HepG2 (cell line): ENCODE measurements around the gene TAT. TPM values are rescaled to one million over a fixed set of nuclear protein-coding genes. Genes with fewer than 3 reads are reported as not detected.

Experiments used
- ELF3 ChIP-seq: IDR thresholded peaks from 2 replicates; pipeline ENCODE4 v1.6.1; 2016; ENCODE audit warnings: missing genetic modification reagents, missing compliant biosample characterization
- GABPB1 ChIP-seq: IDR thresholded peaks from 2 replicates; pipeline ENCODE4 v1.6.1; 2016; ENCODE audit warnings: mild to moderate bottlenecking, missing genetic modification reagents, moderate library complexity, missing compliant biosample characterization
- GATAD2A ChIP-seq: IDR thresholded peaks from 2 replicates; pipeline ENCODE4 v1.6.1; 2016
- NFATC3 ChIP-seq: sonication (generic); formaldehyde crosslinking; IDR thresholded peaks from 2 replicates; pipeline ENCODE4 v1.5.1; 2020; ENCODE audit warnings: mild to moderate bottlenecking, missing genetic modification reagents
- RBM22 ChIP-seq: fragments of 200-400 bp; formaldehyde crosslinking; optimal IDR thresholded peaks from 2 replicates; pipeline ENCODE3; 2017; ENCODE audit warnings: mild to moderate bottlenecking, low read length, moderate library complexity
- TCF12 ChIP-seq, 2 experiments: fragments of 450-650 bp in 1 of 2; sonication (generic) in 1 of 2; formaldehyde crosslinking in 1 of 2; IDR thresholded peaks; 2 replicates each; pipeline versions ENCODE4 v1.6.1 to v1.8.0; 2017 to 2022; ENCODE audit warnings: antibody characterized with exemption in 1 of 2, mild to moderate bottlenecking in 1 of 2, missing genetic modification reagents in 1 of 2, moderate library complexity in 1 of 2
- ZNF160 ChIP-seq: sonication (generic); formaldehyde crosslinking; IDR thresholded peaks from 2 replicates; pipeline ENCODE4 v1.8.0; 2022; ENCODE audit warnings: mild to moderate bottlenecking, inconsistent platforms, missing genetic modification reagents
- ZNF263 ChIP-seq: sonication (generic); formaldehyde crosslinking; IDR thresholded peaks from 2 replicates; pipeline ENCODE4 v1.4.0; 2020; ENCODE audit warnings: missing genetic modification reagents
- ZNF354B ChIP-seq: sonication (generic); formaldehyde crosslinking; IDR thresholded peaks from 2 replicates; pipeline ENCODE4 v1.8.0; 2022; ENCODE audit warnings: mild to moderate bottlenecking, missing genetic modification reagents
- ZNF672 ChIP-seq: sonication (generic); formaldehyde crosslinking; IDR thresholded peaks from 2 replicates; pipeline ENCODE4 v1.8.1; 2022; ENCODE audit warnings: missing genetic modification reagents
- ZSCAN31 ChIP-seq: sonication (generic); formaldehyde crosslinking; IDR thresholded peaks from 2 replicates; pipeline ENCODE4 v1.5.0; 2020; ENCODE audit warnings: low read depth, mild to moderate bottlenecking, missing genetic modification reagents
- polyA plus RNA-seq, 8 experiments: library from polyadenylated mRNA; depleted of rRNA in 3 of 8; stranded (reverse) in 7 of 8; unstranded in 1 of 8; fragments of >200 nt; fragmentation: Illumina TruSeq in 4 of 8; extraction: Trizol in 4 of 8; gene quantifications; 2 replicates each; pipeline versions ENCODE4 v1.2.1 to v1.2.3, GENCODE V29; 2011 to 2016; ENCODE audit warnings: low read depth in 4 of 8, missing spikeins in 1 of 8, mixed read lengths in 1 of 8; ENCODE audit not compliant: insufficient read depth in 1 of 8
- total RNA-seq, 5 experiments: library from RNA; depleted of rRNA; stranded (reverse); fragments of >200 nt; fragmentation: Illumina TruSeq; extraction: Trizol; gene quantifications; 2 replicates each; pipeline ENCODE4 v1.2.3, GENCODE V29; 2016; ENCODE audit warnings: low read depth in 1 of 5
- TF ChIP-seq, protein P1 (sequence below): IDR thresholded peaks from 2 replicates; pipeline ENCODE4 v1.6.1; 2016
- TF ChIP-seq, protein P2 (sequence below): sonication (generic); formaldehyde crosslinking; IDR thresholded peaks from 2 replicates; pipeline ENCODE4 v1.4.0; 2020; ENCODE audit warnings: missing genetic modification reagents
- TF ChIP-seq, protein P3 (sequence below): sonication (generic); formaldehyde crosslinking; IDR thresholded peaks from 2 replicates; pipeline ENCODE4 v1.4.0; 2020; ENCODE audit warnings: missing genetic modification reagents
- TF ChIP-seq, protein P4 (sequence below): sonication (generic); formaldehyde crosslinking; IDR thresholded peaks from 2 replicates; pipeline ENCODE4 v1.8.1; 2022; ENCODE audit warnings: low read depth, mild to moderate bottlenecking, missing genetic modification reagents
- TF ChIP-seq, protein P5 (sequence below): sonication (generic); formaldehyde crosslinking; IDR thresholded peaks from 2 replicates; pipeline ENCODE4 v1.8.0; 2022; ENCODE audit warnings: mild to moderate bottlenecking, missing genetic modification reagents; ENCODE audit not compliant: insufficient replicate concordance

TAT gene
- total and polyA plus RNA-seq, 2 of the 13 experiments (the other 11 are each of a cell fraction or from before 2014, with no cell fraction given): 1.6 to 5.8 TPM

DNA sequence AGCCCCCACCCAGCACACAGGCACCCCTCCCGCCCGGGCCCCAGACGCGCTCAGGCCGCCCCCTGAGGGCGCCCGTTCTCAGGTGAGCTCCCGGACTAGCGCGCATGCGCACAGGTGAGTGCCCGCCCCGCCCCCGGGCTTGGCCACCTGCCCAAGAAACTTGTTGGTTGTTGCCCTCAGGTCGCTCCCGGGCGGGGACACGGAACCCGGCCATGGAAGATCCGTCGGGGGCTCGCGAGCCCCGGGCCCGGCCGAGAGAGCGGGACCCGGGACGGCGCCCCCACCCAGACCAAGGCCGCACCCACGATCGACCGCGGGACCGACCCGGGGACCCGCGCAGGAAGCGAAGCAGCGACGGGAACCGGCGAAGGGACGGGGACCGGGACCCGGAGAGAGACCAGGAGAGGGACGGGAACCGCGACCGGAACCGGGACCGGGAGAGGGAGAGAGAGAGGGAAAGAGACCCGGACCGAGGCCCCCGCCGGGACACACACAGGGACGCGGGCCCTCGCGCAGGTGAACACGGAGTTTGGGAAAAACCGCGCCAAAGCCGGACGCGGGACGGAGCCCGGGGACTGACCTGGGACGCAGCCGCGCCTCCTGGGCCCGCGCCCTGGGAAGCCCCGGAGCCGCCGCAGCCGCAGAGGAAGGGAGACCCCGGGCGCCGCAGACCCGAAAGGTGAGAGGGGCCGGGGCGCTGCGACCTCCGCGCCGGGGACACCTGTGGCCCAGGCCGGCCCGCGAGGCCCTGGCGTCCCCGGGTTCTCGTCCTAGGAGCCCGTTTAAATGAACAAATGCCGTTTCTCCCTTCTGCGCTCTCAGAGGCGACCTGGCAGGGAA, 49.3 kb upstream of the TAT start, which contains the start of gene MARVELD3 (continued):
- TF ChIP-seq GATAD2A (CRISPR knock-in tag): no peak
- peak; percentile 48; the same call in 1 of the 2 replicates for TF ChIP-seq ZNF160
- TF ChIP-seq ZSCAN31 (CRISPR knock-in tag): peak; percentile 68; the same call in 1 of the 2 replicates
- TF ChIP-seq, protein P1, sequence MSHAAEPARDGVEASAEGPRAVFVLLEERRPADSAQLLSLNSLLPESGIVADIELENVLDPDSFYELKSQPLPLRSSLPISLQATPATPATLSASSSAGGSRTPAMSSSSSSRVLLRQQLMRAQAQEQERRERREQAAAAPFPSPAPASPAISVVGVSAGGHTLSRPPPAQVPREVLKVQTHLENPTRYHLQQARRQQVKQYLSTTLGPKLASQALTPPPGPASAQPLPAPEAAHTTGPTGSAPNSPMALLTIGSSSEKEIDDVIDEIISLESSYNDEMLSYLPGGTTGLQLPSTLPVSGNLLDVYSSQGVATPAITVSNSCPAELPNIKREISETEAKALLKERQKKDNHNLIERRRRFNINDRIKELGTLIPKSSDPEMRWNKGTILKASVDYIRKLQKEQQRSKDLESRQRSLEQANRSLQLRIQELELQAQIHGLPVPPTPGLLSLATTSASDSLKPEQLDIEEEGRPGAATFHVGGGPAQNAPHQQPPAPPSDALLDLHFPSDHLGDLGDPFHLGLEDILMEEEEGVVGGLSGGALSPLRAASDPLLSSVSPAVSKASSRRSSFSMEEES (CRISPR knock-in tag): no peak
- TF ChIP-seq, protein P2, sequence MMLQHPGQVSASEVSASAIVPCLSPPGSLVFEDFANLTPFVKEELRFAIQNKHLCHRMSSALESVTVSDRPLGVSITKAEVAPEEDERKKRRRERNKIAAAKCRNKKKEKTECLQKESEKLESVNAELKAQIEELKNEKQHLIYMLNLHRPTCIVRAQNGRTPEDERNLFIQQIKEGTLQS (CRISPR knock-in tag): no peak
- no peak for TF ChIP-seq RBM22
- TF ChIP-seq ZNF672: no peak
- TF ChIP-seq, protein P3, sequence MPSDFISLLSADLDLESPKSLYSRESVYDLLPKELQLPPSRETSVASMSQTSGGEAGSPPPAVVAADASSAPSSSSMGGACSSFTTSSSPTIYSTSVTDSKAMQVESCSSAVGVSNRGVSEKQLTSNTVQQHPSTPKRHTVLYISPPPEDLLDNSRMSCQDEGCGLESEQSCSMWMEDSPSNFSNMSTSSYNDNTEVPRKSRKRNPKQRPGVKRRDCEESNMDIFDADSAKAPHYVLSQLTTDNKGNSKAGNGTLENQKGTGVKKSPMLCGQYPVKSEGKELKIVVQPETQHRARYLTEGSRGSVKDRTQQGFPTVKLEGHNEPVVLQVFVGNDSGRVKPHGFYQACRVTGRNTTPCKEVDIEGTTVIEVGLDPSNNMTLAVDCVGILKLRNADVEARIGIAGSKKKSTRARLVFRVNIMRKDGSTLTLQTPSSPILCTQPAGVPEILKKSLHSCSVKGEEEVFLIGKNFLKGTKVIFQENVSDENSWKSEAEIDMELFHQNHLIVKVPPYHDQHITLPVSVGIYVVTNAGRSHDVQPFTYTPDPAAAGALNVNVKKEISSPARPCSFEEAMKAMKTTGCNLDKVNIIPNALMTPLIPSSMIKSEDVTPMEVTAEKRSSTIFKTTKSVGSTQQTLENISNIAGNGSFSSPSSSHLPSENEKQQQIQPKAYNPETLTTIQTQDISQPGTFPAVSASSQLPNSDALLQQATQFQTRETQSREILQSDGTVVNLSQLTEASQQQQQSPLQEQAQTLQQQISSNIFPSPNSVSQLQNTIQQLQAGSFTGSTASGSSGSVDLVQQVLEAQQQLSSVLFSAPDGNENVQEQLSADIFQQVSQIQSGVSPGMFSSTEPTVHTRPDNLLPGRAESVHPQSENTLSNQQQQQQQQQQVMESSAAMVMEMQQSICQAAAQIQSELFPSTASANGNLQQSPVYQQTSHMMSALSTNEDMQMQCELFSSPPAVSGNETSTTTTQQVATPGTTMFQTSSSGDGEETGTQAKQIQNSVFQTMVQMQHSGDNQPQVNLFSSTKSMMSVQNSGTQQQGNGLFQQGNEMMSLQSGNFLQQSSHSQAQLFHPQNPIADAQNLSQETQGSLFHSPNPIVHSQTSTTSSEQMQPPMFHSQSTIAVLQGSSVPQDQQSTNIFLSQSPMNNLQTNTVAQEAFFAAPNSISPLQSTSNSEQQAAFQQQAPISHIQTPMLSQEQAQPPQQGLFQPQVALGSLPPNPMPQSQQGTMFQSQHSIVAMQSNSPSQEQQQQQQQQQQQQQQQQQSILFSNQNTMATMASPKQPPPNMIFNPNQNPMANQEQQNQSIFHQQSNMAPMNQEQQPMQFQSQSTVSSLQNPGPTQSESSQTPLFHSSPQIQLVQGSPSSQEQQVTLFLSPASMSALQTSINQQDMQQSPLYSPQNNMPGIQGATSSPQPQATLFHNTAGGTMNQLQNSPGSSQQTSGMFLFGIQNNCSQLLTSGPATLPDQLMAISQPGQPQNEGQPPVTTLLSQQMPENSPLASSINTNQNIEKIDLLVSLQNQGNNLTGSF (CRISPR knock-in tag): no peak
- no peak for TF ChIP-seq ZNF354B (CRISPR knock-in tag)
- peak; percentile 26; the same call in 1 of the 2 replicates for TF ChIP-seq NFATC3
- TF ChIP-seq ZNF263: peak; percentile 63
- peak; percentile 72 for TF ChIP-seq GABPB1 (CRISPR knock-in tag)
- TF ChIP-seq, protein P4, sequence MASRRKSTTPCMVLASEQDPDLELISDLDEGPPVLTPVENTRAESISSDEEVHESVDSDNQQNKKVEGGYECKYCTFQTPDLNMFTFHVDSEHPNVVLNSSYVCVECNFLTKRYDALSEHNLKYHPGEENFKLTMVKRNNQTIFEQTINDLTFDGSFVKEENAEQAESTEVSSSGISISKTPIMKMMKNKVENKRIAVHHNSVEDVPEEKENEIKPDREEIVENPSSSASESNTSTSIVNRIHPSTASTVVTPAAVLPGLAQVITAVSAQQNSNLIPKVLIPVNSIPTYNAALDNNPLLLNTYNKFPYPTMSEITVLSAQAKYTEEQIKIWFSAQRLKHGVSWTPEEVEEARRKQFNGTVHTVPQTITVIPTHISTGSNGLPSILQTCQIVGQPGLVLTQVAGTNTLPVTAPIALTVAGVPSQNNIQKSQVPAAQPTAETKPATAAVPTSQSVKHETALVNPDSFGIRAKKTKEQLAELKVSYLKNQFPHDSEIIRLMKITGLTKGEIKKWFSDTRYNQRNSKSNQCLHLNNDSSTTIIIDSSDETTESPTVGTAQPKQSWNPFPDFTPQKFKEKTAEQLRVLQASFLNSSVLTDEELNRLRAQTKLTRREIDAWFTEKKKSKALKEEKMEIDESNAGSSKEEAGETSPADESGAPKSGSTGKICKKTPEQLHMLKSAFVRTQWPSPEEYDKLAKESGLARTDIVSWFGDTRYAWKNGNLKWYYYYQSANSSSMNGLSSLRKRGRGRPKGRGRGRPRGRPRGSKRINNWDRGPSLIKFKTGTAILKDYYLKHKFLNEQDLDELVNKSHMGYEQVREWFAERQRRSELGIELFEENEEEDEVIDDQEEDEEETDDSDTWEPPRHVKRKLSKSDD (CRISPR knock-in tag): no peak
- TF ChIP-seq, protein P5, sequence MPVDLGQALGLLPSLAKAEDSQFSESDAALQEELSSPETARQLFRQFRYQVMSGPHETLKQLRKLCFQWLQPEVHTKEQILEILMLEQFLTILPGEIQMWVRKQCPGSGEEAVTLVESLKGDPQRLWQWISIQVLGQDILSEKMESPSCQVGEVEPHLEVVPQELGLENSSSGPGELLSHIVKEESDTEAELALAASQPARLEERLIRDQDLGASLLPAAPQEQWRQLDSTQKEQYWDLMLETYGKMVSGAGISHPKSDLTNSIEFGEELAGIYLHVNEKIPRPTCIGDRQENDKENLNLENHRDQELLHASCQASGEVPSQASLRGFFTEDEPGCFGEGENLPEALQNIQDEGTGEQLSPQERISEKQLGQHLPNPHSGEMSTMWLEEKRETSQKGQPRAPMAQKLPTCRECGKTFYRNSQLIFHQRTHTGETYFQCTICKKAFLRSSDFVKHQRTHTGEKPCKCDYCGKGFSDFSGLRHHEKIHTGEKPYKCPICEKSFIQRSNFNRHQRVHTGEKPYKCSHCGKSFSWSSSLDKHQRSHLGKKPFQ (CRISPR knock-in tag): no peak
- TF ChIP-seq TCF12 (IDR thresholded peaks at IDR 0.05): no peak
- 0 out of 2 replicates have a peak, but pooled peaks have one; percentile 15 for TF ChIP-seq TCF12 (CRISPR knock-in tag; IDR thresholded peaks at IDR 0.05)
- no peak for TF ChIP-seq ELF3 (CRISPR knock-in tag)
